Esophagus muscularis mucosa (tissue), 4 donors: ENCODE data around the gene SLC35F5. TPM values are rescaled to one million over a fixed set of nuclear protein-coding genes. Genes with fewer than 3 reads are reported as not detected.
"Not testable (repeated sequence)": the region's sequence is repeated elsewhere in the genome, so short reads cannot be mapped to it uniquely, and the experiment has no call there.

Experiments
- DNase-seq: peaks from one replicate; pipeline ENCODE4 v3.0.0-alpha.2; 2017; ENCODE audit errors: extremely low spot score
- H3K27ac ChIP-seq, 4 donors: fragments of 200-600 bp; sonication (generic); replicated peaks in 1 of 4; 1 replicate in 3 of 4; 2 replicates in 1 of 4; pipeline ENCODE4 v1.5.1; 2016 to 2019; ENCODE audit warnings: mild to moderate bottlenecking in 1 of 4
- H3K27me3 ChIP-seq, 4 donors: fragments of 200-600 bp; sonication (generic); one replicate each; pipeline versions ENCODE4 v1.5.1 to v1.6.0; 2016 to 2019
- H3K36me3 ChIP-seq, 4 donors: fragments of 200-600 bp; sonication (generic); one replicate each; pipeline ENCODE4 v1.5.1; 2016 to 2019
- H3K4me1 ChIP-seq, 4 donors: fragments of 200-600 bp; sonication (generic); one replicate each; pipeline ENCODE4 v1.5.1; 2016 to 2019
- H3K4me3 ChIP-seq, 4 donors: fragments of 200-600 bp; sonication (generic); 1 replicate in 2 of 4; 2 replicates in 2 of 4; pipeline ENCODE4 v1.5.1; 2016 to 2019; ENCODE audit warnings: mild to moderate bottlenecking in 4 of 4, moderate library complexity in 1 of 4
- H3K9me3 ChIP-seq, 4 donors: fragments of 200-600 bp; sonication (generic); 1 replicate in 3 of 4; 2 replicates in 1 of 4; pipeline ENCODE4 v1.5.1; 2016 to 2019
- CTCF ChIP-seq, 3 experiments: fragments of 200-600 bp in 2 of 3; fragments of 450-650 bp in 1 of 3; sonication (generic) in 2 of 3; IDR thresholded peaks; one replicate each; pipeline ENCODE4 v1.5.1; 2017 to 2019; ENCODE audit warnings: antibody characterized with exemption in 3 of 3, mild to moderate bottlenecking in 2 of 3, moderate library complexity in 1 of 3
- EP300 ChIP-seq: sonication (generic); formaldehyde crosslinking; IDR thresholded peaks from one replicate; pipeline ENCODE4 v1.6.1; 2017; ENCODE audit warnings: antibody characterized with exemption
- POLR2A ChIP-seq: fragments of 450-650 bp; IDR thresholded peaks from one replicate; pipeline ENCODE4 v1.6.1; 2017; ENCODE audit warnings: antibody characterized with exemption, moderate library complexity, mild to moderate bottlenecking, low read depth
- POLR2AphosphoS5 ChIP-seq, 2 donors: sonication (generic); formaldehyde crosslinking; IDR thresholded peaks; one replicate each; pipeline ENCODE4 v1.6.1; 2017; ENCODE audit warnings: antibody characterized with exemption in 2 of 2
- WGBS: methylation state at CpG from one replicate; pipeline ENCODE4 v1.1.5; 2018; 5-methylcytosine and 5-hydroxymethylcytosine counted together
- intact Hi-C: fragments of 100-400 bp; cut with DNase I; formaldehyde crosslinking; loops from one replicate; pipeline ENCODE4 v1.15.1; 2023
- total RNA-seq, 4 donors: library from RNA; depleted of rRNA; stranded (reverse); fragments of >200 nt; gene quantifications; one replicate each; pipeline versions ENCODE4 v1.1.0 to v1.2.1, GENCODE V29; 2016

Gene SLC35F5
- total RNA-seq, 4 donors from 2014 or later, result 40.9 to 53.2 (median 48.0) TPM

- no peaks in the 10 kb centered on the region for H3K36me3 ChIP-seq
- no peak overlapping the region for H3K27ac ChIP-seq
- TF ChIP-seq POLR2A (no peak), CTCF (IDR thresholded peaks at IDR 0.05) (no peak), EP300 (no peak), POLR2AphosphoS5 (IDR thresholded peaks at IDR 0.05) (no peak)
- no peak overlapping the region for H3K4me3 ChIP-seq
- H3K9me3 ChIP-seq, result no peaks in the 10 kb centered on the region
- intact Hi-C loops, result no loop called here
- no peak for DNase-seq
- H3K27me3 ChIP-seq, result no peaks in the 10 kb centered on the region
- 86% methylated on average over 2 of the region's 2 CpGs for WGBS
- H3K4me1 ChIP-seq, result peaks cover 0 to 13% (median 0%) of the 10 kb centered on the region in 4 donors
These were observed 79.1 kb downstream of the SLC35F5 start for GRCh38 chr2:113677330-113677729.

DNA sequence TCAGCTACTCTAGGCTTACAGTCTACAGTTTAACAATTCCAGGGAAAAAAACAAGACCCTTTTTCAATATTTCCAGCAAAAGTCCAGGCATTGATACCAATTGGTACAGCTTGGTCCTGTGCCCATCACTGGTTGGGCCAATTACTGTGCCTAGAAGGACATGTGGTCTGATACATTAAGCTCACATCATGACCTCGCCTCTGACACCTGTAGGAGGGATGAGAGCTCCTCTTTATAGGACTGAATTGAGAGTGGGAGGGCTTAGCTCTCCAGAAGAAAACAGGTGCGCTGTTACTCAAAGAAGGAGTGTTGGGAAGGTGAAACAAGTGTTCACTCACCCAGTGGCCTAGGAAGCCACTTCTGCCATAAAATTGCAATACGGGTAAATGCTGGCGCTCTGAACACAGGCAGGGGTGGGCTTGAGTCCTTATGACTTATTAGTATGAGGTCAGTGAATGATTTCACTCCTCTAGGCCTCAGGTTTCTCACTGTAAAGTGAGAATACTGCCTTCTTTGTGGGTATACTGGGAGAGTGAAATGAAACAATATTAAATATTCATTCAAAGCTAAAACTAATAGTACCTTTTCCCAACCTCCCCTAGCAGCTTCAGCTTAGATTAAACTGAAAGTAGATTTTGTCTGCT lies 79.7 kb downstream of the SLC35F5 start:
- intact Hi-C loops, result no loop called here
- Histone ChIP-seq H3K4me3 (no peak overlapping the region), H3K4me1 (peaks cover 0 to 13% (median 0%) of the 10 kb centered on the region in 4 donors), H3K27me3 (no peaks in the 10 kb centered on the region), H3K27ac (no peak overlapping the region), H3K9me3 (no peaks in the 10 kb centered on the region), H3K36me3 (no peaks in the 10 kb centered on the region)
- 89% methylated on average over 4 of the region's 4 CpGs for WGBS
- no peak for TF ChIP-seq POLR2A
- TF ChIP-seq CTCF (IDR thresholded peaks at IDR 0.05), result no peak
- no peak for TF ChIP-seq EP300
- no peak for TF ChIP-seq POLR2AphosphoS5 (IDR thresholded peaks at IDR 0.05)
- DNase-seq, result no peak

DNA sequence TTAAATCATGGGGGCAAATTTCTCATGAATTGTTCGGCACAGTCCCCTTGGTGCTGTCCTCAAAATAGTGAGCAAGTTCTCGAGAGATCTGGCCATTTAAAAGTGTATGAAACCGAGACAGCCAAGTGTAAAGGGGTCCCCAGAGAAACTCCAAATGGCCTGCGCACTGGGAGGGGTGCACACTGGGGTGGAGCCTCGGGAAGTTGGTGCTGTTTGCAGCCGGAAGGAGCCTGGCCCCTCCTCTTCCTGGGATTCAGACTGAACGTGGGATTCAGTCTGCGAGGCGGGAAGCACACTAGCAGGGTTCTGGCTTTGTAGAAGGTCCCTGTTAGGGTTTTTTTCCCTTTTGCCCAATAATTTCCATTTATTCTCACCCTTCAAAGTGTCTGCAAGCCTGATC lies 80.6 kb downstream of the SLC35F5 start:
- Histone ChIP-seq H3K4me3 (no peak overlapping the region), H3K4me1 (peaks cover 0 to 13% (median 0%) of the 10 kb centered on the region in 4 donors), H3K36me3 (no peaks in the 10 kb centered on the region), H3K9me3 (no peaks in the 10 kb centered on the region), H3K27me3 (no peaks in the 10 kb centered on the region), H3K27ac (no peak overlapping the region)
- intact Hi-C loops, result no loop called here
- TF ChIP-seq POLR2A (no peak), EP300 (no peak), POLR2AphosphoS5 (IDR thresholded peaks at IDR 0.05) (peak in 1 of 2 donors; percentile 8), CTCF (IDR thresholded peaks at IDR 0.05) (no peak)
- no peak for DNase-seq
- 57% methylated on average over 9 of the region's 9 CpGs for WGBS

DNA sequence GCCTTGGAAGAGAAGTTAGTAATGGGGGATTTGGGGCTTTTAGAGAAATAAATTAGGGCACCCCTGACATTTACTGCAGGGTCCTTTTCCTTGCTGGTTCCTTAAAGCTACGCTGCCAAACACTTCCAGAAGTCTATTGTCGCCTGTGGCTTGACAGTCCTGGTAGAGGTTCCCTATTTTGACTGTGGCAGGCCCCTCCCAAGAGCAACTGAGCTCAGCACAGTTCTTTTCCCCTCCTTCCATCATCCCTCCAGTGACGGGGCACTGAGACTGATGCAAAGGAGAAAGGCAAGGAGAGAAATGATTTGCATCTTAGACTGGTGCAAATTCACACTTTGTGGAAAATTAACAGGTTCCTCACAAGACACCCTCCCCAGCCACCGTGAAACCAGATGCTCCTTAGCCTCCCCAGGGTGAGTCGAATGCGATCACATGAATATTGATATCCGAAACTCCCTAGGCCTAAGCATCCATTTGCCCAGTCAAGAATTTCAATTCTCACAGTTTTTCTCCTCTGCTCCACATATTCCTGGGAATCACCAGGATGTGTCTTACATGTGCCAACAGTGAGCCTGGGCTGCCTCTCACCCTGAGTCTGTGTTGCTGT lies 84.0 kb downstream of the SLC35F5 start:
- no peaks in the 10 kb centered on the region for H3K36me3 ChIP-seq
- H3K9me3 ChIP-seq, result no peaks in the 10 kb centered on the region
- peaks cover 0 to 13% (median 0%) of the 10 kb centered on the region in 4 donors for H3K4me1 ChIP-seq
- H3K27me3 ChIP-seq, result no peaks in the 10 kb centered on the region
- no peak for DNase-seq
- WGBS, result 71% methylated on average over 7 of the region's 7 CpGs
- H3K4me3 ChIP-seq, result no peak overlapping the region
- TF ChIP-seq EP300, result no peak
- no peak for TF ChIP-seq POLR2A
- intact Hi-C loops, result no loop called here
- H3K27ac ChIP-seq, result no peak overlapping the region

DNA sequence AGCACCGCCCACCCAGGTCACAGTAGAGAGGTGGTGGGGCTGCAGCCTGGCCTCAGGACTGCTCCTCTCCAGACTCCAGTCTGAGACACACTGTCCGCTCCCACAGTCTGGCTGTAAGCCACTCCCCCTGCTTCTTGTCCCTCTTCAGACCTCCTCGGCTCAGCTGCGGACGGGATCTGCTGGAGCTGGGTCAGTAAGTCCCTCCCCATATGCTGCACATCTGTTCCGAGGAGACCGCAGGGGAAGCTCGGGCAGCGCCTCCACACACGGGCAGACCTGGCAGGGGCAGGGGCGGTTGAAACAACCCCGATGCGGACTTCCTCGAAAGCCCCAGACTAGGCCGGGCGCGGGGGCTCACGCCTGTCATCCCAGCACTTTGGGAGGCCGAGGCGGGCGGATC lies 87.4 kb downstream of the SLC35F5 start:
- intact Hi-C loops, H3K9me3 ChIP-seq, DNase-seq, H3K27ac ChIP-seq, H3K27me3 ChIP-seq, H3K4me1 ChIP-seq, H3K4me3 ChIP-seq, H3K36me3 ChIP-seq: not testable (repeated sequence)
- WGBS, result 94% methylated on average over 19 of the region's 21 CpGs

DNA sequence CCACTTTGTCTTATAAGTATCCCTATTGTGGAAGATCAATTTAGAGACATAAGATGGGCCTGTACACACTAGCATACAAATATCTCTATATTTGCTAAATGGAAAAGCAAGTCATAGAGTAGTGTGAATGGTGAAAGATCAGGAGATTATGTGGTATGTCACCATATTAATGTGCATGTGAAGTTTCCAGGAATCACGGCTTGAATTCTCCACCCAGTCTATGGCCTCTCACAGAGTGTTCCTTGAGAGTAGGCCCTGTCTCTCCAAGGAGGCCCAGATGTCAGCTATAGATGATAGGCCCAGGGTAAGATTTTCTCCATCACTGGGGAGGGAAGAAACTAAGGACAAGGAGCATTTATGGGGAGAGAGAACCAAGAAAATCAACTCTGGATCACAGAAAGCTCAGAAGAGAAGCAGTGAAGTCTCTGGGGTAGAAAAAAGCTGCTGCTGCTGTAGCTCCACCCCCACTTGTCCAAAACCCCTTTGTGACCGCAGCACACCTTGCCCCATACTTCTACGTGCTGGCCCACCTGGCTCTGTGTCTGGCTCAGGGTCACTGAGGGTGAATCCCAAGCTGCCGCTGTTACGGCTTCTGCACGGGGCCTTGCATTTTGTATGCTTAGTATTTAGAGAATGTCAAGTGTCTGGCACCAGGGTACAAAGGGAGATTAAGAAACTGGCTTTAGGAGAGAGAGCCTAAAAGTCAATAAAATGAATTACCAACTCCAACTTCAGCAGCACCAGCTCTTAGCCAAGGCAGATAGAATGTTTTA lies 91.5 kb downstream of the SLC35F5 start:
- H3K36me3 ChIP-seq, H3K9me3 ChIP-seq, intact Hi-C loops, H3K27me3 ChIP-seq, H3K4me3 ChIP-seq, H3K27ac ChIP-seq, H3K4me1 ChIP-seq, DNase-seq: not testable (repeated sequence)
- 76% methylated on average over 5 of the region's 6 CpGs for WGBS

DNA sequence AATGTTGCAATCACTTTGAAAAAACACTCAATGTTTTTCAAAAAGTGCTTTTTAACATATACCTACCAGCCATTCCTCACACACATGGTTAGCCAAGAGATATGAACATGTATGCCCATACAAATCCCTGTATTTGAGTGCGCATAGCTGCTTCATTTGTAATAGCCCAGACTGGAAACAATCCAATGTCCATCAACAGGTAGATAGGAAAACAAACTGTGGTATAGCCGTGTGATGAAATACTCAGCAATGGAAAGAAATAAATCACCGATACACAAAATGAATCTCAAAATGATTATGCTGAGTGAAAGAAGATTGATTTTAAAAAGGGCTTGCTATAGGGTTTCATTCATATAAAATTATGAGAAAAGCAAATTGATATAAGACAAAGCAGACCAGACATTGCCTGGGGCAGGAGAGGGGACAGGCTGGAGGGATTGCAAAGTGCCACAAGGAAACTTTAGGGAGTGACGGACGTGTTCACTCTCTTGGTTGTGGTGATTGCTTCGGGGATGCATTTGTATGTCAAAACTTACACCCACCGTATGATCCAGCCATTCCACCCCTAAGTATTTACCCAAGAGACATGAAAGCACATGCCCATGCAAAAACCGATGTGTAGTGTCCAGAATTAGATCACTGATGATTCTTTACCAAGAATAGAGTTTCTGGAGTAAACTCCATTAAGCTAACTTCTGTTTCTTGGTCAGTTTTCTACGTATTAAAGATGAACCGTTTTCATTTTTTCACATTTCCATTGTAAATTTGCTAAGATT lies 93.0 kb downstream of the SLC35F5 start:
- H3K4me1 ChIP-seq, intact Hi-C loops, H3K4me3 ChIP-seq, H3K9me3 ChIP-seq, DNase-seq, H3K27me3 ChIP-seq, H3K36me3 ChIP-seq, H3K27ac ChIP-seq: not testable (repeated sequence)
- WGBS, result 83% methylated on average over 10 of the region's 10 CpGs
